Mesenchymal stem cell (in vitro differentiated cells and primary cell): Measurements from ENCODE around the gene OTOG.

ENCODE experiments used
- DNase-seq: peaks from one replicate; pipeline ENCODE4 v3.0.0-alpha.2; 2013
- H2AFZ ChIP-seq: one replicate; pipeline ENCODE4 v1.6.1; 2013; ENCODE audit warnings: low read depth, mild to moderate bottlenecking, control low read depth, inconsistent platforms, low read length, moderate library complexity
- H2AK5ac ChIP-seq: 2 replicates; pipeline ENCODE4 v1.6.1; 2013; ENCODE audit warnings: low read length, moderate library complexity, mild to moderate bottlenecking, inconsistent platforms; ENCODE audit not compliant: severe bottlenecking
- H2BK120ac ChIP-seq: one replicate; pipeline ENCODE4 v1.6.1; 2013; ENCODE audit warnings: low read depth, mild to moderate bottlenecking, inconsistent platforms, low read length, moderate library complexity
- H2BK12ac ChIP-seq, 2 experiments: one replicate each; pipeline ENCODE4 v1.6.1; 2013; ENCODE audit warnings: inconsistent platforms in 2 of 2, low read length in 2 of 2, mild to moderate bottlenecking in 2 of 2, moderate library complexity in 2 of 2, control low read depth in 1 of 2
- H2BK15ac ChIP-seq: one replicate; pipeline ENCODE4 v1.6.1; 2013; ENCODE audit warnings: mild to moderate bottlenecking, low read depth, inconsistent platforms; ENCODE audit not compliant: poor library complexity, severe bottlenecking
- H2BK5ac ChIP-seq: 2 replicates; pipeline ENCODE4 v1.6.1; 2013; ENCODE audit warnings: low read depth, mild to moderate bottlenecking, low read length, control low read depth, inconsistent platforms; ENCODE audit not compliant: poor library complexity, severe bottlenecking
- H3K14ac ChIP-seq, 2 experiments: one replicate each; pipeline ENCODE4 v1.6.1; 2013; ENCODE audit warnings: inconsistent platforms in 2 of 2, low read length in 2 of 2, control low read depth in 1 of 2, mild to moderate bottlenecking in 1 of 2, moderate library complexity in 1 of 2
- H3K18ac ChIP-seq, 2 experiments: one replicate each; pipeline ENCODE4 v1.6.1; 2013; ENCODE audit warnings: inconsistent platforms in 2 of 2, low read length in 2 of 2, control low read depth in 1 of 2, low read depth in 1 of 2, mild to moderate bottlenecking in 1 of 2
- H3K23ac ChIP-seq, 2 experiments: one replicate each; pipeline ENCODE4 v1.6.1; 2013; ENCODE audit warnings: inconsistent platforms in 2 of 2, low read length in 2 of 2, mild to moderate bottlenecking in 2 of 2, moderate library complexity in 2 of 2, control low read depth in 1 of 2
- H3K27ac ChIP-seq: 2 replicates; pipeline ENCODE4 v1.5.1; 2013; ENCODE audit warnings: mild to moderate bottlenecking, moderate library complexity, low read length, control low read depth, inconsistent platforms; ENCODE audit not compliant: poor library complexity, severe bottlenecking
- H3K27me3 ChIP-seq, 2 experiments: 2 replicates each; pipeline versions ENCODE4 v1.6.1 to v1.7.0; 2013; ENCODE audit warnings: low read length in 2 of 2, mild to moderate bottlenecking in 2 of 2, moderate library complexity in 2 of 2, control low read depth in 1 of 2, inconsistent platforms in 1 of 2; ENCODE audit not compliant: control insufficient read depth in 1 of 2, insufficient read depth in 1 of 2
- H3K36me3 ChIP-seq, 2 experiments: 2 replicates each; pipeline versions ENCODE4 v1.6.1 to v1.7.0; 2013; ENCODE audit warnings: low read length in 2 of 2, control low read depth in 1 of 2, inconsistent platforms in 1 of 2, low read depth in 1 of 2, mild to moderate bottlenecking in 1 of 2; ENCODE audit not compliant: insufficient read depth in 2 of 2, control insufficient read depth in 1 of 2
- H3K4ac ChIP-seq, 2 experiments: one replicate each; pipeline ENCODE4 v1.6.1; 2013; ENCODE audit warnings: inconsistent platforms in 2 of 2, low read length in 2 of 2, mild to moderate bottlenecking in 2 of 2, moderate library complexity in 2 of 2, control low read depth in 1 of 2, low read depth in 1 of 2
- H3K4me1 ChIP-seq: 2 replicates; pipeline ENCODE4 v1.6.1; 2013; ENCODE audit warnings: low read depth, low read length, control low read depth; ENCODE audit not compliant: control insufficient read depth, insufficient read depth
- H3K4me2 ChIP-seq: 2 replicates; pipeline ENCODE4 v1.6.1; 2013; ENCODE audit warnings: low read length, mild to moderate bottlenecking, inconsistent platforms; ENCODE audit not compliant: poor library complexity, severe bottlenecking
- H3K4me3 ChIP-seq, 2 experiments: 2 replicates each; pipeline versions ENCODE4 v1.5.1 to v1.7.0; 2013; ENCODE audit warnings: low read length in 2 of 2, mild to moderate bottlenecking in 2 of 2, control low read depth in 1 of 2, low read depth in 1 of 2; ENCODE audit not compliant: insufficient read depth in 1 of 2
- H3K79me1 ChIP-seq: replicated peaks from 2 replicates; pipeline ENCODE4 v1.6.1; 2013; ENCODE audit warnings: mild to moderate bottlenecking, control low read depth, low read length, inconsistent platforms; ENCODE audit not compliant: poor library complexity, severe bottlenecking
- H3K9ac ChIP-seq: 2 replicates; pipeline ENCODE4 v1.7.0; 2013; ENCODE audit warnings: mild to moderate bottlenecking, low read length, moderate library complexity
- H3K9me3 ChIP-seq: 2 replicates; pipeline ENCODE4 v1.7.0; 2013; ENCODE audit warnings: mild to moderate bottlenecking, low read length; ENCODE audit not compliant: control insufficient read depth
- H4K8ac ChIP-seq: one replicate; pipeline ENCODE4 v1.6.1; 2013; ENCODE audit warnings: inconsistent platforms, mild to moderate bottlenecking, low read length, moderate library complexity
- H4K91ac ChIP-seq: one replicate; pipeline ENCODE4 v1.6.1; 2013; ENCODE audit warnings: mild to moderate bottlenecking, low read length, inconsistent platforms
- WGBS: methylation state at CpG from one replicate; pipeline ENCODE4 v1.1.7; 2013; ENCODE audit warnings: mixed read lengths; 5-methylcytosine and 5-hydroxymethylcytosine counted together

OTOG gene

DNA sequence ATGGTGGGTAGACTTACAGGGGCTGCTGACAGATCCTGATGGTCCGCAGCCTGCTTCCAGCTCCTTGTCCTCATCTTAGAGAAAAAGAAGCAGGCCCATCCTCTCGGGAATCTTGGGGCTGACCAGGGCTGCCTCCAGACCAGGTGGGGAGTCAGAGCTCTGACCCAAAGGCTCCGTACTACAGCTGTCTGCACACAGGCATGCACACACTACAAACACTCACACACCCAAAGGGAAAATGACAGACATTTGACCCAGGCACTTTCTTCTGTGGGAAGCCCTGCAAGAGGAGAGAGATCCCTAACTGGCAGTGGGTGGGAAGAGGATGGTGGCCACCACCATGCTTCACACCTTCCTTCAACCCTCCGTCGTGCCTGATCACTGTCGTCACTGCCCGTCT lies 125.4 kb downstream of the OTOG start:
- WGBS = 86% methylated on average over 6 of the region's 7 CpGs
- no peak overlapping the region for H3K18ac ChIP-seq
- H3K79me1 ChIP-seq = no peaks in the 10 kb centered on the region
- H3K14ac ChIP-seq = no peak overlapping the region
- H3K4me1 ChIP-seq = no peaks in the 10 kb centered on the region
- no peak overlapping the region for H3K4me2 ChIP-seq
- DNase-seq = no peak
- no peak overlapping the region for H3K23ac ChIP-seq
- H4K91ac ChIP-seq = no peak overlapping the region
- H2BK5ac ChIP-seq = no peak overlapping the region
- H3K4me3 ChIP-seq = no peak overlapping the region
- H3K4ac ChIP-seq = no peak overlapping the region
- no peak overlapping the region for H2AFZ ChIP-seq
- no peak overlapping the region for H2BK120ac ChIP-seq
- H2BK12ac ChIP-seq = no peak overlapping the region
- H3K9me3 ChIP-seq = peaks cover 10% of the 10 kb centered on the region
- no peak overlapping the region for H2BK15ac ChIP-seq
- no peaks in the 10 kb centered on the region for H3K36me3 ChIP-seq
- H2AK5ac ChIP-seq = no peak overlapping the region
- peaks cover 8 to 21% of the 10 kb centered on the region in 2 experiments for H3K27me3 ChIP-seq
- no peak overlapping the region for H3K27ac ChIP-seq
- H4K8ac ChIP-seq = no peak overlapping the region
- H3K9ac ChIP-seq = no peak overlapping the region

DNA sequence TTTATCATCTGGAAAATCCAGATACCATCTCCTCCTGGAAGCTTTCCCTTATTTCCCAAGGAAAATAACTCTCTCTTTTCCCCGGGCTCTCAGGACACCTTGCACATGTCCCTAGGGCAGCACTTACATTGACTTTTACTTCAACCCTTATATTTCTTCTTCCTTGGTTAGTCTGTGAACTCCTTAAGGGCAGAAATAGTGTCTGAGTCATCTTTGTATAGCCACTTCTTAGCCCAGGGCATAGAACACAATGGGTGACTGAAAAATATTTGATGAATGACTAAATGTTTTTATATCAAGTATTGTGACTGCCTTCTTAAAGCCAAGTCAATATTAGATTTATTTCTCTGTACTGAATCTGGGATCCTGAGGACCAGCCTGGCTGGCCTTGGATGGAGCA lies 126.9 kb downstream of the OTOG start:
- Histone ChIP-seq H3K14ac (no peak overlapping the region), H3K27me3 (peaks cover 9 to 21% of the 10 kb centered on the region in 2 experiments), H3K36me3 (no peaks in the 10 kb centered on the region), H2BK5ac (no peak overlapping the region), H3K4ac (no peak overlapping the region), H4K91ac (no peak overlapping the region), H2AK5ac (no peak overlapping the region), H3K27ac (no peak overlapping the region), H3K9ac (no peak overlapping the region), H2AFZ (no peak overlapping the region), H3K18ac (no peak overlapping the region), H2BK120ac (no peak overlapping the region), H2BK12ac (no peak overlapping the region), H3K79me1 (no peaks in the 10 kb centered on the region), H3K23ac (no peak overlapping the region), H2BK15ac (no peak overlapping the region), H3K4me3 (no peak overlapping the region), H3K4me2 (no peak overlapping the region), H3K4me1 (no peaks in the 10 kb centered on the region), H4K8ac (no peak overlapping the region), H3K9me3 (peaks cover 12% of the 10 kb centered on the region)
- no peak for DNase-seq
- WGBS = 100% methylated on average over 1 of the region's 1 CpG

GRCh38 chr11:17682848-17683247 lies 135.8 kb downstream of the OTOG start:
- no peak overlapping the region for H2BK5ac ChIP-seq
- no peak overlapping the region for H2BK15ac ChIP-seq
- no peak overlapping the region for H3K4me3 ChIP-seq
- H3K79me1 ChIP-seq = no peaks in the 10 kb centered on the region
- H2BK12ac ChIP-seq = no peak overlapping the region
- no peak overlapping the region for H3K4ac ChIP-seq
- no peak overlapping the region for H2AK5ac ChIP-seq
- no peak overlapping the region for H2BK120ac ChIP-seq
- H3K36me3 ChIP-seq = no peaks in the 10 kb centered on the region
- H3K27me3 ChIP-seq = peaks cover 27 to 40% of the 10 kb centered on the region in 2 experiments
- no peak overlapping the region for H2AFZ ChIP-seq
- no peak overlapping the region for H3K18ac ChIP-seq
- H3K4me1 ChIP-seq = no peaks in the 10 kb centered on the region
- H3K14ac ChIP-seq = no peak overlapping the region
- no peak overlapping the region for H3K4me2 ChIP-seq
- no peak overlapping the region for H4K91ac ChIP-seq
- no peak for DNase-seq
- no peaks in the 10 kb centered on the region for H3K9me3 ChIP-seq
- no peak overlapping the region for H3K27ac ChIP-seq
- H3K9ac ChIP-seq = no peak overlapping the region
- no peak overlapping the region for H3K23ac ChIP-seq
- H4K8ac ChIP-seq = no peak overlapping the region

DNA sequence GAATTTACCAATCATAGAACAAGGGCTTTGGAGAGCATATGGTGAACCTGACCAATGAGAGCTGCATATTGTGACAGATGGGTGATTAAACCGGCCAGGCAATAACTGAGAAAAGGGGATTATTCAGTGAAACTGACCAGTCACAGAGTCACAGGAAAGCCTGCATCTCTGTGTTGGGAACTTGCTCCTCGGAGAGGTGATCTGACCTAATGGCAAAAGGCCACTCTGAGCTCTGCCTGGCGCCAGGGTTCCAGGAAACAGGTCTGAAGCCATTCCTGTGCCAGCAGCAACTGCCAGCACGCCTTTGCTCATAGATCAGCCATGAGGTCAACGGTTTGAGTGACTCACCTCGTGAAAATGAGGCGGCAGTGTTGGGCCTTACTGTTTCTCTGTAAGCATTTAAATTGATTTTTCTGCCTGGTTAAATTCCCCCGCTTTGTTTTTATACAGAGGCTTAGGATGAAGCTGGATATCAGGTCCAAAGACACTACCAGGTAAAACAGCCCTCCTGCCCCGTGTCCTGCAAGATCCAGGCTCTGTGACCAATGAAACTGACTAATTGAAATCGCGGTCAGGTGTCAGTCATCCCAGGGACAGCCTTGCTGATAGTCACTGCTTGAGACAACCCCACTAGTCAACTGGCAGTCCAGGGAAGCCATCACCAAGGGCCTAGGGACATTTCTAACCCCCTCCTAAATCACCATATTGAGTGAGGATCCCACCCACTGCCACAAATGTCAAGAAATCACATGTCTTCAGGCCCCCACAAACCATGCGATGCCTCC lies 136.5 kb downstream of the OTOG start:
- Histone ChIP-seq H3K9me3 (no peaks in the 10 kb centered on the region), H3K23ac (no peak overlapping the region), H3K27ac (no peak overlapping the region), H2BK5ac (no peak overlapping the region), H2BK12ac (no peak overlapping the region), H3K27me3 (peaks cover 29 to 40% of the 10 kb centered on the region in 2 experiments), H2AFZ (no peak overlapping the region), H3K36me3 (no peaks in the 10 kb centered on the region), H2AK5ac (no peak overlapping the region), H3K4me2 (no peak overlapping the region), H2BK120ac (no peak overlapping the region), H2BK15ac (no peak overlapping the region), H3K18ac (no peak overlapping the region), H4K8ac (no peak overlapping the region), H3K4me3 (no peak overlapping the region), H3K79me1 (no peaks in the 10 kb centered on the region), H3K4me1 (no peaks in the 10 kb centered on the region), H3K4ac (no peak overlapping the region), H3K14ac (no peak overlapping the region), H4K91ac (no peak overlapping the region), H3K9ac (no peak overlapping the region)
- 55% methylated on average over 11 of the region's 12 CpGs for WGBS
- DNase-seq = peak; percentile 37
